ENCODE data around the gene RPL5.

DNA sequence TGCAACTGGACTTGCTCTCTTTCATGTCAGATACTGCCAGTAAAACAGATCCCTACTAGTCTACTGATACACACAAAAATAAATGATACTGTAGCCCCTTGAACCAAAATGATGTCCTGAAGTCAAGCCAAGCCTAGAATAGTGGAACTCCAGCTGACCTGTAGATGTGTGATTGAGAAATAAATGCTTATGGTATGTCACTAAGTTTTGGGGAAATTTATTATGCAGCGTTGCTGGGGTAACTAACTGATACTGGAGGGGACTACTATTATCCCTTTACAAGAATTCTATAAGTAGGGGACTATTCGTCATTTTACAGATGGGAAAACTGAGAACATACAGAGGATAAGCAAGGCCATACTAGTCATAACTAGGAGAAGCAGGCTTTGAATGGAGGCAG is 55.6 kb downstream of the RPL5 start:
- TF ChIP-seq ZNF589 (CRISPR knock-in tag; IDR thresholded peaks at IDR 0.05; ENCODE audit: low read depth), result no peak
- no peak for TF ChIP-seq HIVEP1 (CRISPR knock-in tag; IDR thresholded peaks at IDR 0.05)

Data from K562 (cell line).